Inflammatory macrophage treated with lipopolysaccharide for 4 hours (primary cell): ENCODE data around the gene POLR3A.

Experiments used
- DNase-seq: peaks from one replicate; pipeline ENCODE4 v3.0.0-alpha.2; 2020

POLR3A gene

GRCh38 chr10:78046711-78047269 lies 17.5 kb upstream of the POLR3A start:
- DNase-seq: no peak

GRCh38 chr10:78045856-78046255 lies 16.5 kb upstream of the POLR3A start:
- no peak for DNase-seq

- peak; percentile 32 for DNase-seq
These were observed 15.9 kb upstream of the POLR3A start for GRCh38 chr10:78045237-78045636.

- no peak for DNase-seq
These were observed 15.4 kb upstream of the POLR3A start for GRCh38 chr10:78044699-78045098.

DNA sequence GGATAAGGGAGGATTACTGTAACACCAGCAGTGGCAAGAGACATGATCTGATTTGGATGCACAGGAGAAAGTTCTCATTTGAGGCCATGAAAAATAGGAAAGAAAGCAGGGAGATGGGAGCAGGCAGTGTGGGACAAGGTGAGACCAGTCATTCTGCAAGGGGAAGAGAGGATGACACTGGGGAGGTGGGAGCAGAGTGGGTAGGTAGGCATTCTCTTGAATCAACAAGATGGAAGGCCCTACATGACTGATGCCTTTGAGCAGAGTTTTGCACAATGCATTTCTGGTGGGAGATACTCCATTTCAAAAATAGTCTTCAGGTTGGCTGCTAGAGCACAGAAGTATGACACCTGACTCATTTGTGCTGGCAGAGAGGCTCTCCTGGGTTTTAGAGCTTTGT lies 14.9 kb upstream of the POLR3A start:
- DNase-seq: no peak

DNA sequence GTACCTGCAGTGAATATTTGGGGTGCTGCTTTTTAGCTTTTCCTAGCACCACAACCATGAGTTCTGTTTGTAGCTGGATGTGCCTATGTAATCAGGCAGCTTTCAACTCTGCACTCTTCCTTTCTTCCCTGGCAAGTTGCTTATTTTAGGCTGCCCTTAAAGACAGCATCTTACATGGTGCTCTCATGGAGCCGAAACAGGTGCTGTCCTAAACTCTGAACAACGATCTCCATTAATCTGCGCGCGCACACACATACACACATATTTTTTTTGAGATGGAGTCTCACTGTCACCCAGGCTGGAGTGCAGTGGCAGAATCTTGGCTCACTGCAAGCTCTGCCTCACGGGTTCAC lies 13.4 kb upstream of the POLR3A start:
- no peak for DNase-seq

DNA sequence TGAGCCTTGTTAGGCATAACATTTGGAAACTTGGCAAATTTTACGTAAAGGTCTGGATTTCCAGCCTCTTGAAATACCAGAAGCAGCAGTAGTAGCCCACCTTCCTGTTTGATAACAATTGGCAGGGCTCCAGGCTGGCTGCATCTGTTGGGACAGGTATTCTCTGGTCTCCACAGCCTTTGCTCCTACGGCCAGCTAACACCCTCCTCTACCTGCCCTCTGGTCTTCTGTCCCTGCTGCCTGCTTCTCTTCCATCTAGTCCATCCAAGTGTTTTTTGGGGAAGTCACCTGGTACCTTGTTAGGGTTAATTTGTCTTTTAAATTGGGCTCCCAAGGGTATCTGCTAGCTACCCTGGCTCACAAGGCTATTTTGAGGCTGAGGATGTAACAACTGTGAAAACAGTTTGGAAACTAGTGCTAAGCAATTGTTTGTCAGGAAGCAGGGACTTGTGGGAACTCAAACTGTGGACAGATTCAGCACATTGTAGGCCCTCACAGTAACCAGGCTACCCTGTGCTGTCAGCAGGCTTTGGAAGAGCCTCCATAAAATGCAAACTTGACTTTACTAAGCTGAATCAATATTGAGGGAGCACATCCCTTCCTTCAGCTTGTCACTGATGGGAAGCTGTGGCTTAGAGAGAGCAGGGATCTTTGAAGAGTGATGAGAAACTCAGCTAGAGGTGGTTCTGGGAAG lies 12.9 kb upstream of the POLR3A start:
- DNase-seq: no peak

- DNase-seq: no peak
These were observed 12.1 kb upstream of the POLR3A start for GRCh38 chr10:78041170-78042057.

DNA sequence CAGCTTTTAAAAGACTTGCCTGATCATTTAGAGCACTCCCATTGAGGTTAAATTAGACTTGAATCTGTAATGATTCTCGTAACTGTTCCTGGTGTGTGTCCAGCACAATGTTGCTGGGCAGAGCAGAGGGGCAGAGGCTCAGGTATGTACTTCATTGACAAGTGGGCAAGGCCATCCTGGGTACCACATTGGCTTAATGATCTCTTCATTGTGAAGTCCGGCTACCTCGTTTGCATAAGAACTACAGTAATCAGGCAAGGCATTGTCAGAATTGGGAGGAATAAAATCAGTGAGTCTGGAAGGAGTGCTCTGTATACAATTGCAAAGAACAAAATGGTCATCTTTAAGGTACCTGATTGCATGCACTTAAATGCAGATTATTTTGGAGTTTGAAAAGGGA lies 10.4 kb upstream of the POLR3A start:
- no peak for DNase-seq

DNA sequence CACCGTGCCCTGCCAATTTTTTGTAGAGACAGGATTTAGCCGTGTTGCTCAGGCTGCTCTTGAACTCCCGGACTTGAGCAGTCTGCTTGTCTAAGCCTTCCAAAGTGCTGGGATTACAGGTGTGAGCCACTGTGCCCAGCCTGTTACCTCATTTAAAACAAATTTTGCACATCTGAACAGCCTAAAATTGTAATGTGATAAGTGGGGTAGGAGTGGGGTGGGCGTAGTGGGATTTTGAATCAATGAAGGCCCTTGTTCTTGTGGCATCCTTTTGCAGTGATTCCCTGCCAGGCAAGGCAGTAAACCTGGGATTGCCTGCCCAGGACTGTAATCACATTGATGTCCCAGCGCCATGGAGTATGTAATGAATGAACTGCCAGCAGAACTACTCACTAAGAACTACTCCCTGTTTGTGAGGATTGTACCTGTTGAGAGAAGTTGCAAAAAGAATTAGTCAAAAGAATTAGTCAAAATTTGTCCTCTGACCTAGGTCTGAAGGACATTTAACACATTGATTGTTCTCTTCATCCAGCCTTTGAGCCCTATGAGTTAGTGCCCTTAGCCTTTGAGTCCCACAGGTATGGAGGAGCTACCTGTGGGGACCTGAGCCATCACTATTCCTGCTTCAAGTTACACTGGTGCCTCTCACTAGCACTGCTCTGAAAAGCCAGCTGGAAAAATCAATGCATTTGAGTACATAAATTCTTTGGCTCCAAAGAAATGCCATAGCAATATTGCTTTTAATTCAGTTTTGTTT lies 9.7 kb upstream of the POLR3A start:
- DNase-seq: no peak

GRCh38 chr10:78038105-78038504 lies 8.8 kb upstream of the POLR3A start:
- DNase-seq: no peak

DNA sequence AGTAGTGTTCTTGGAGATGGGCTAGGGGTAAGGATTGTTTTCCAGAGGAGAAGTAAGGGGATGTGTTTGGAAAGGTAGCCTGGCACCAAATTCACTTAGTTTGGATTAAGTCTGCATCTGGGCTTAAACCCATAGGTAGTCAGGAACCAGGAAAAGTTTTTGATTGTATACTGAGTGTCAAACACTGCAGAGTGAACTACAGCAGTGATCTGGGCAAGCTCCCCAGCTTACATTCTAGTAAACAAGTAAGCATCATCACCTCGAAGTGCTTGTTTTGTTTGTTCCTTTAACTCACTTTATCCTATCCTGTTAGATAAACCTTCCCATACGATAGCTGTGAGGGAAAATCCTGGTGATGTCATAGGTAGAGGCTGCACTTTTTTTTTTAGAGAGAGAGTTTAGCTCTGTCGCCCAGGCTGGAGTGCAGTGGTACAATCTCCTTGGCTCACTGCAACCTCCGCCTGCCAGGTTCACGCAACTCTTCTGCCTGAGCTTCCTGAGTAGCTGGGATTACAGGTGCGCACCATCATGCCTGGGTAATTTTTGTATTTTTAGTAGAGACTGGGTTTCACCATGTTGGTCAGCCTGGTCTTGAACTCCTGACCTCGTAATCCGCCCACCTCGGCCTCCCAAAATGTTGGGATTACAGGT lies 6.7 kb upstream of the POLR3A start:
- DNase-seq: no peak

- no peak for DNase-seq
These were observed 6.1 kb upstream of the POLR3A start for GRCh38 chr10:78035437-78035836.

- DNase-seq: no peak
These were observed 5.7 kb upstream of the POLR3A start for GRCh38 chr10:78035025-78035424.

DNA sequence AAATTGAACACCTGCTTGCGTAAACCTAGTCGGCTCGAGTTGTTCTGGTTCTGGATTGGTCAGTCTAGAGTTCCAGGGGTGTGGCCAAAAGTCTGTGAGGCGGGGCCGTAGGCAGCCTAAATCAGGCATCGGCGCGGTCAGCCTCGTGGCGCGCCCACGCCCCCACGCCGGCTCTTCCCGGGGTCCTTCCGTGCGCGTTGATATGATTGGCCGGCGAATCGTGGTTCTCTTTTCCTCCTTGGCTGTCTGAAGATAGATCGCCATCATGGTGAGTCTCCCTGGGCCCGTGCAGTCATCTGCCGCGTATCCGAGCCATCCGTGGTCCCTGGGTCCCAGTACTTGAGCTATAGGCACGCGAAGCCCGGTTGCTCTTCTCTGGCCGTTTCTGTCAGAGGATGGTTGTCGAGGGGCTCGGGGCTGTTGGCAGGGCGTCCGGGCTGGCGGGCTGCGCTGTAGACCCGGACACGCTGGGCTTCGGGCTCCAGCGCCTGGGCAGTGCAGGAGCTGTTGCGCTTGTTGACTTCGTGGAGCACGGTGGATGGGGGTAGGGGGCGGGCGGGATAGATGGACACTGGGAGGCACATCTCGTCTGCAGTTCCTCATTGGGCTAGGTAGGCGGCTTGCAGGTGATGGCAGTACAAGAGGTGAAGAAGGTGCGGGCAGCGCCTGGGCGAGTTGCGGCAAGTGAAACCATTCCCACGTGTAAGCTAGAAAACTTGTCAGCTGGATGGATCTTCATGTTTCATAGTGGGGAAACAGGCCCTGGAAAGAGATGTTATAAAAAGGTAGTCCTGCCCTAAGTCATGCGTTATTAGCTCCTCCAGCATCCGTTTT lies 4.5 kb upstream of the POLR3A start, which contains the start of gene RPS24:
Gene RPS24, plus strand, starts transcription at position 227 of the 834 bp plus-strand sequence. Its CDS starts 39 bp downstream, at position 266.
- DNase-seq: peak; percentile 97

GRCh38 chr10:78033387-78033636 lies 4.0 kb upstream of the POLR3A start:
- no peak for DNase-seq

GRCh38 chr10:78028438-78029268 lies 662 bp downstream of the POLR3A start:
- DNase-seq: no peak

- no peak for DNase-seq
These were observed 3.5 kb downstream of the POLR3A start for GRCh38 chr10:78025685-78026364.

DNA sequence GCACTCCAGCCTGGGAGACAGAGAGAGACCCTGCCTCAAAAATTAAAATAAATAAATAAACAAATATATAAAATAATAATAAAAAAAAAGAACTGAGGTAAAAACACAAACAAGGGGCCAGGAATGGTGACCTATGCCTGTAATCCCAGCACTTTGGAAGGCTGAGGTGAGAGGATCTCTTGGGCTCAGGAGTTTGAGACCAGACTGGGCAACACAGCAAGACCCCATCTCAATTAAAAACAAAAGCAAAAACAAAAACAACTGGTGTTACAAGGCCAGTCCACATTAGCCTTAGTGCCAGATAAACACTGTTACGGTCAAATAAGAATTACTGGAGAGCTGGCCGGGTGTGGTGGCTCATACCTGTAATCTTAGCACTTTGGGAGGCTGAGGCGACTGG lies 5.6 kb downstream of the POLR3A start:
- DNase-seq: no peak

- no peak for DNase-seq
These were observed 8.1 kb downstream of the POLR3A start for GRCh38 chr10:78021201-78021600.

DNA sequence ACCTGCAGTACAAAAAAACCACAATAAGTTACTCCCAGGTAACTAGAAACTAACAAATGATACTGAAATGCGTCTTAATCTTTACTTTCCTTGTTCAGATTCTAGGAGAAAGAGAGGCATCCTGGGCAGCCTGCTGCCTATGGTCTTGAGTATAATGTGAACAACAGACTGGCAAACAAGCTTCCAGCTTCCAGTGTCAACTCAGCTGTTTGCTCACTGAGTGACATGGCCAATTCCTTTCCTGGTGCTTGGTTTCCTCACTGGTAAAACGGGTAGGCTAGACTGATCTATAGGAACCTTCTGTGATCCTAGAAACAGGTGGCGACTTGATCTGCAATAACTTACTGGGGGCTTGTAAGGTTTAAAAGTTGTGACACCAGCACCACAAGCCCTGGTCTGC lies 10.1 kb downstream of the POLR3A start:
- no peak for DNase-seq
